Measurements from ENCODE around the gene MATN3. TPM values are rescaled to one million over a fixed set of nuclear protein-coding genes. Genes with fewer than 3 reads are reported as not detected.

Gene MATN3
- total RNA-seq, 3 donors from 2014 or later = not detected

DNA sequence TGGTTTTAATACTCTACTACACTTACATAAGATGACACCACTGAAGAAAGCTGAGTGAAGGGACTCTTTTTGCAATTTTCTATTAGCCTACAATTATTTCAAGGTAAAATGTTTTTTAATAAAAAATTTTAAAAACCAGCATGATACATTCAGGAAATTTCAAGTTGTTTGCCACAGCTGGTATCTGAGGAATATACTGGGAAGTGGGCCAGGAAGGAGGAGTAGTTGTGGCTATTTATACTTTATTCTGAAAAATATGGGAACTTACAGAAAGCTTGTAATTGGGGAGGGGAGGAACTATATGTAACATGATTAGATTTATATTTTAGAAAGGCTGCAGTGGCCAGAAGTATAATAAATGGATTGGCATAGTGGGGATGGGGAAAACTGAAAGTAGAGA, 63.4 kb downstream of the MATN3 start:
- no peaks in the 10 kb centered on the region for H3K4me1 Mint-ChIP-seq (ENCODE audit: low read depth)
- no peak for ATAC-seq
- H3K9me3 Mint-ChIP-seq = no peaks in the 10 kb centered on the region
- H3K4me3 Mint-ChIP-seq = no peak overlapping the region
- DNase-seq = no peak
- peaks cover 19% of the 10 kb centered on the region for H3K36me3 Mint-ChIP-seq (ENCODE audit: insufficient read depth)
- H3K27me3 Mint-ChIP-seq (ENCODE audit: low read depth) = no peaks in the 10 kb centered on the region

DNA sequence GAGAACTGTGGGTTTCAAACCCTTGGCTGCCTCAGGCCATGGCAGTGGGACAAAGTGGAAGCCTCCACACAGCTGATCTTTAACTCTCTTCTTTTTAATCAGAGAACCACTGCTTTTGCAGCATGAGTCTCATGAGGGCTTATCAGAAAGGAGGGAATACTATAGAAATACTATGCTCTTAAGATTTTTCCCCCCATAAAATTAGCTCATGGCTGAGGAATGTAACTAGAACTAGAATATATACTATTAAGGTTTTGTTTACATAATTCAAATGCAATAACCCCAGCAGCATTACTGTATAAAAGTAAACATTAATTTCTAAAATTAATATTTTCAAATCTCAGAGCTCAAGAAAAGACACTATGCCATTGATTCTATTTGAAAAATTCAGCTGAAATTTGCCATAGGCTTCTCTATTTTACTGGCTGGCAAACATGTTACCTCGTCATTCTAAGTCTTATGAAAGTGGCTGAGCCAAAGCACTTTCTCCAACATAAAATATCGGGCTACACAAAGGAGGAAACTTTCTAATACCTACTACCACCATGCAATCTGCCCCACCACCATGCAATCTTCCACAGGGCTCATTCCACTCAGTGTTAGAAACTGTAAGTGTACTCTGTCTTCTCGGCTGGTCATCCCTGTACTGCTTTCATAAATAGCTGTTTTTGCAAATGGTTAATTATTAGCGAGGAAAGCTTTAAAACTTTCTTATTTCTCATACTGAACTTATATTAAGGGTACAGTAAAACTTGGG, 65.1 kb downstream of the MATN3 start:
- no peak for ATAC-seq
- no peaks in the 10 kb centered on the region for H3K4me1 Mint-ChIP-seq (ENCODE audit: low read depth)
- no peak overlapping the region for H3K4me3 Mint-ChIP-seq
- DNase-seq = no peak
- H3K27me3 Mint-ChIP-seq (ENCODE audit: low read depth) = no peaks in the 10 kb centered on the region
- no peaks in the 10 kb centered on the region for H3K9me3 Mint-ChIP-seq
- H3K36me3 Mint-ChIP-seq (ENCODE audit: insufficient read depth) = peaks cover 14% of the 10 kb centered on the region

DNA sequence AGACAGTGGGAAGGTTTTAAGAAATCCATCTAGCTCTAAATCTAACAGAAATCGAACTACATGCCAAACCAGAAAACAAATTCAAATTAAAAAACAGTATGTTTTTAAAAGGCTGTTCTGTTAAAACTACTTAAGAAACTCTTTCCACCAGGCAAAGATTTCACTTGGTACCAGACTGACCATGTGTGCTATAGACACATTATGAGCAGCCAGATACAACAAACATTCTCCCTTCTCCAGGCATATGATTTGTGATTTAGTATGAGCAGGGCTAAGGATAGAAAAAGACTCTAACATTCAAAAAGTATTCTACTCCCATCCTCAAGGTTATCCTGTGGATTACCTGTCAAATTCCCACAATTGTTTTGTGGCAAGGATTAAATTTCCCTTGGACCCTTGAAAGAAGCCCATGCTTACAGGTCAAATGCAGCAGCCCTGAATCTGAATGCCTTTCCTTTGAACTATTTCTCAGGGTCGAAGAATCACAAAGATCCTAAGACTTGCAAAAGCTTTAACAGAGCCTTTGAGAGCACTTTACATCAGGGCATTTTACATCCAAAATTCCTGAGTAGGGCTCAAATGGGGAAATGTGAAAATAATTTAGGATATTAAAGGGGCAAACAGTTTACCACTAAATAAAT, 68.1 kb downstream of the MATN3 start:
- H3K4me1 Mint-ChIP-seq (ENCODE audit: low read depth) = no peaks in the 10 kb centered on the region
- no peak overlapping the region for H3K4me3 Mint-ChIP-seq
- ATAC-seq = no peak
- H3K27me3 Mint-ChIP-seq (ENCODE audit: low read depth) = no peaks in the 10 kb centered on the region
- peaks cover 7% of the 10 kb centered on the region for H3K36me3 Mint-ChIP-seq (ENCODE audit: insufficient read depth)
- no peak for DNase-seq
- H3K9me3 Mint-ChIP-seq = no peaks in the 10 kb centered on the region

DNA sequence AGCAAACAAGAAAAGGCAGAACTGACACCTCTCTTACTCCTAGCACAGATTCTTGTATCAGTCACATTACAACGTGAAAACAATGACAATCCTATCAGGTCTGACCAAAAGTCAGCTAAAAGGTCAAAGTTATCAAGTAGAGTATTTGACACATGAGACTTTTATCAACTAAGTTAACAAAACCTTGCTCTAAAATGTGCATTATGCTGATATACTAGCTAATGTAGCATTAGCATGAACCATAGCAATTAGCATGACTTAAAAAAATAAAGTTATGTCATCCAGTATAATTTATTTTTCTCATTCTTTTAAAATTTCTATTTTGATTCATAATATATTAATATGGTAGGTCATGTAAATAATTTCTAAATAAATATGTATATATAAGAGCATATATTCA, 69.3 kb downstream of the MATN3 start:
- DNase-seq = no peak
- no peaks in the 10 kb centered on the region for H3K27me3 Mint-ChIP-seq (ENCODE audit: low read depth)
- ATAC-seq = no peak
- H3K4me3 Mint-ChIP-seq = no peak overlapping the region
- H3K4me1 Mint-ChIP-seq (ENCODE audit: low read depth) = no peaks in the 10 kb centered on the region
- H3K36me3 Mint-ChIP-seq (ENCODE audit: insufficient read depth) = peaks cover 6% of the 10 kb centered on the region
- H3K9me3 Mint-ChIP-seq = no peaks in the 10 kb centered on the region

GRCh38 chr2:19942199-19942598, 70.3 kb downstream of the MATN3 start:
- H3K4me1 Mint-ChIP-seq (ENCODE audit: low read depth) = no peaks in the 10 kb centered on the region
- H3K9me3 Mint-ChIP-seq = no peaks in the 10 kb centered on the region
- H3K27me3 Mint-ChIP-seq (ENCODE audit: low read depth) = no peaks in the 10 kb centered on the region
- no peak for DNase-seq
- no peak for ATAC-seq
- H3K4me3 Mint-ChIP-seq = no peak overlapping the region
- H3K36me3 Mint-ChIP-seq (ENCODE audit: insufficient read depth) = peaks cover 13% of the 10 kb centered on the region

Other genes starting within 250 kb of the MATN3 start
- gene TTC32, start 110.7 kb downstream of the MATN3 start, total RNA-seq = 1 to 10 TPM; 9.2 to 9.3 (median 9.3) TPM
- gene WDR35, start 22.6 kb downstream of the MATN3 start, total RNA-seq = 10 to 100 TPM in 1 of 3 donors, 1 to 10 TPM in 2; 8.6 to 10.6 (median 9.0) TPM
- gene LAPTM4A, start 39.0 kb upstream of the MATN3 start, total RNA-seq = 10 to 100 TPM; 27.3 to 30.0 (median 29.7) TPM
- under 1 TPM; 0.33 to 0.73 (median 0.66) TPM for gene SDC1, start 212.5 kb upstream of the MATN3 start, total RNA-seq